Measurements from ENCODE around the gene SEC22C.

Gene SEC22C

DNA sequence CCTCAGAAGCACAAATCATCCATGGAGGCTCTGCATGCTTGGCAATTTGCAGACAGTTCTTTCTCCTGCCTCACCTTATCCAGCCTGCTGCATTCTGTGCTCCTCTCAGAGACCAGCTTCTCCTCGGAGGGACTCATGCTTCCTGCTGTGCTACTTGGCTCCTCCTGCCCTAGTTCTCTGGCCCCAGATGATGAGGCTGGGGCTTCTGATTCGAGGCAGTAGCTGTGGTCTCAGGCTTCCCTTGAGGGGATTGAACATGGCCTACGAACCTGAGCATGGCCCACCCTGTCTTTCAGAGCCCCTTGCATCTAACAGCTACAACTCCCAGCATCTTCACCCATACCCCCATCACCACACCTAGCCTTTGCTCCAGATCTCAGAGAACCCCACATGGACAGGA, 72.7 kb downstream of the SEC22C start:
- H3K79me1 ChIP-seq (ENCODE audit: low read length), result no peaks in the 10 kb centered on the region
- no peak overlapping the region for H4K12ac ChIP-seq (ENCODE audit: low read depth, low read length)
- no peak overlapping the region for H3K9ac ChIP-seq (ENCODE audit: low read length)
- whole genome bisulfite sequencing (ENCODE audit: extremely low coverage, insufficient coverage, insufficient read length), result no CpG with 5 or more reads among the region's 3 CpGs
- H3K36me3 ChIP-seq (ENCODE audit: control insufficient read depth in 1 of 2, insufficient read depth in 2 of 2, low read length in 2 of 2), result no peaks in the 10 kb centered on the region
- H2BK12ac ChIP-seq (ENCODE audit: low read length), result no peak overlapping the region
- no peak overlapping the region for H2BK120ac ChIP-seq (ENCODE audit: insufficient read depth, low read length, poor library complexity)
- H3K27ac ChIP-seq (ENCODE audit: low read depth, low read length), result no peak overlapping the region
- H4K91ac ChIP-seq (ENCODE audit: low read depth, low read length), result no peak overlapping the region
- no peak overlapping the region for H2AFZ ChIP-seq (ENCODE audit: insufficient read depth, low read length, poor library complexity)
- H3K14ac ChIP-seq (ENCODE audit: low read length), result no peak overlapping the region
- H2AK5ac ChIP-seq (ENCODE audit: low read length), result no peak overlapping the region
- no peaks in the 10 kb centered on the region for H3K27me3 ChIP-seq (ENCODE audit: insufficient read depth, low read length)
- DNase-seq, result no peak
- H3K4me1 ChIP-seq (ENCODE audit: control insufficient read depth in 1 of 2, insufficient read depth in 2 of 2, low read length in 2 of 2), result peaks cover 5 to 6% of the 10 kb centered on the region in 2 experiments
- no peaks in the 10 kb centered on the region for H3K79me2 ChIP-seq (ENCODE audit: control insufficient read depth, insufficient read depth, low read length, poor library complexity)
- no peak overlapping the region for H2BK5ac ChIP-seq (ENCODE audit: low read depth, low read length, poor library complexity)
- no peak overlapping the region for H3K4ac ChIP-seq (ENCODE audit: low read depth, low read length)
- no peak overlapping the region for H3K23ac ChIP-seq (ENCODE audit: low read length)
- H3K4me3 ChIP-seq (ENCODE audit: low read depth, low read length), result no peak overlapping the region
- H3K18ac ChIP-seq (ENCODE audit: low read length), result no peak overlapping the region
- H3K4me2 ChIP-seq (ENCODE audit: low read length), result no peak overlapping the region
- H3K9me3 ChIP-seq (ENCODE audit: insufficient read depth, low read depth, low read length), result no peaks in the 10 kb centered on the region
- H4K8ac ChIP-seq (ENCODE audit: low read depth, low read length), result no peak overlapping the region

DNA sequence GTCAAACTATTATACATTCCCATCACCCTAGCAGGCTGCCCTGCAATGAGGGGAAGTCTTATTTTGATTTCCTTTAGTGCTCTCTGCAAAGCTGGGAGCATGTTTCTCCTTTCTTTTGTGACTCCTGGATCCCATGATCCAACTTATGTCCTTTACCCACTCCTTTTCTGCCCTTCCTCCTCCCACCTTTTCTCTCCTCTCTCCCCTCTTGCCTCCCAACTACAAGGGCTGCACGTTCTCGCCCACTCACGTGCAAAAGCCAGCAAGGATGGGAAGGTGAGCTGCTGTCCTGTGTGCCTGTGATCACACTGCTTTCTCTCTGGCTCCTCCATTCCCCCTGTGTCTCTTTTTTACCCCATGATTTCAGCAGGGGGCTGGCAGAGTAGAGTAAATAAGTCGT, 73.2 kb downstream of the SEC22C start:
- Histone ChIP-seq H2BK5ac (ENCODE audit: low read depth, low read length, poor library complexity) (no peak overlapping the region), H2BK120ac (ENCODE audit: insufficient read depth, low read length, poor library complexity) (no peak overlapping the region), H3K79me2 (ENCODE audit: control insufficient read depth, insufficient read depth, low read length, poor library complexity) (no peaks in the 10 kb centered on the region), H3K23ac (ENCODE audit: low read length) (no peak overlapping the region), H2AK5ac (ENCODE audit: low read length) (no peak overlapping the region), H3K9ac (ENCODE audit: low read length) (no peak overlapping the region), H3K4me1 (ENCODE audit: control insufficient read depth in 1 of 2, insufficient read depth in 2 of 2, low read length in 2 of 2) (peaks cover 5 to 6% of the 10 kb centered on the region in 2 experiments), H3K4me2 (ENCODE audit: low read length) (no peak overlapping the region), H3K27ac (ENCODE audit: low read depth, low read length) (no peak overlapping the region), H2AFZ (ENCODE audit: insufficient read depth, low read length, poor library complexity) (no peak overlapping the region), H3K9me3 (ENCODE audit: insufficient read depth, low read depth, low read length) (no peaks in the 10 kb centered on the region), H4K12ac (ENCODE audit: low read depth, low read length) (no peak overlapping the region), H3K4ac (ENCODE audit: low read depth, low read length) (no peak overlapping the region), H3K36me3 (ENCODE audit: control insufficient read depth in 1 of 2, insufficient read depth in 2 of 2, low read length in 2 of 2) (no peaks in the 10 kb centered on the region), H3K27me3 (ENCODE audit: insufficient read depth, low read length) (no peaks in the 10 kb centered on the region), H3K14ac (ENCODE audit: low read length) (no peak overlapping the region), H4K91ac (ENCODE audit: low read depth, low read length) (no peak overlapping the region), H3K4me3 (ENCODE audit: low read depth, low read length) (no peak overlapping the region), H3K18ac (ENCODE audit: low read length) (no peak overlapping the region), H2BK12ac (ENCODE audit: low read length) (no peak overlapping the region), H4K8ac (ENCODE audit: low read depth, low read length) (no peak overlapping the region), H3K79me1 (ENCODE audit: low read length) (no peaks in the 10 kb centered on the region)
- DNase-seq, result no peak
- no CpG with 5 or more reads among the region's 4 CpGs for WGBS (ENCODE audit: extremely low coverage, insufficient coverage, insufficient read length)

DNA sequence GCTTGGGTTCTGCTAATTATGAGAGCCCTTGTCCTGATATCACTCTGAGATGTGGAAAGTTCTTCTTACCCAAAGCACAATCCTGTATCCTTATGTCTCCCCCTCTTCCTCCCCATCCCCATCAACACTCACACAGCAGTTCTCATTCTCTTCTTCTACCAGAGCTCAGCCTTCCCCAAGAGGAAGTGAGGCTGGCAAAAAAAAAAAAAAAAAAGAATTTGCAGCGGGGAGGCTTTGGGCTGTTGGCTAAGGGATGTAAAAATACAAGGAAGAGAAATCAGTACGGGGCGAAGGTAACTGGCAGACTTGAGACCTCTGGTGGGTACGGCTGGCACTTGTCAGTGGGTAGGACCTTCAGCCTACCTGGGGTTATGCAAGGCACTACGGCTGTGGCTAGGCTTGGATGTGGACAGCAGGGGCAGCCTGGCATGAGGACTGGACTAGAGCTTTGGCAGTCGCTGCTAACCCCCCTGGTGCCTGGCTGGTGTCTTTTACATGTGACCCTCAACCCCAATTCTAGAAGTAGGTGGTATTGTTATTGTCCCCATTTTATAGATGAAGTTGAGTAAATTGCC, 73.9 kb downstream of the SEC22C start:
- Histone ChIP-seq H3K27ac (ENCODE audit: low read depth, low read length) (no peak overlapping the region), H4K12ac (ENCODE audit: low read depth, low read length) (no peak overlapping the region), H2AFZ (ENCODE audit: insufficient read depth, low read length, poor library complexity) (no peak overlapping the region), H3K79me1 (ENCODE audit: low read length) (peaks cover 2% of the 10 kb centered on the region), H3K9me3 (ENCODE audit: insufficient read depth, low read depth, low read length) (no peaks in the 10 kb centered on the region), H2BK120ac (ENCODE audit: insufficient read depth, low read length, poor library complexity) (no peak overlapping the region), H3K4me1 (ENCODE audit: control insufficient read depth in 1 of 2, insufficient read depth in 2 of 2, low read length in 2 of 2) (peaks cover 7% of the 10 kb centered on the region in 2 experiments), H2AK5ac (ENCODE audit: low read length) (no peak overlapping the region), H4K91ac (ENCODE audit: low read depth, low read length) (no peak overlapping the region), H2BK5ac (ENCODE audit: low read depth, low read length, poor library complexity) (no peak overlapping the region), H3K36me3 (ENCODE audit: control insufficient read depth in 1 of 2, insufficient read depth in 2 of 2, low read length in 2 of 2) (no peaks in the 10 kb centered on the region), H3K79me2 (ENCODE audit: control insufficient read depth, insufficient read depth, low read length, poor library complexity) (no peaks in the 10 kb centered on the region), H3K27me3 (ENCODE audit: insufficient read depth, low read length) (no peaks in the 10 kb centered on the region), H3K14ac (ENCODE audit: low read length) (no peak overlapping the region), H2BK12ac (ENCODE audit: low read length) (no peak overlapping the region), H3K9ac (ENCODE audit: low read length) (no peak overlapping the region), H4K8ac (ENCODE audit: low read depth, low read length) (no peak overlapping the region), H3K4me3 (ENCODE audit: low read depth, low read length) (no peak overlapping the region), H3K4ac (ENCODE audit: low read depth, low read length) (no peak overlapping the region), H3K23ac (ENCODE audit: low read length) (no peak overlapping the region), H3K4me2 (ENCODE audit: low read length) (no peak overlapping the region), H3K18ac (ENCODE audit: low read length) (no peak overlapping the region)
- no peak for DNase-seq
- WGBS (ENCODE audit: extremely low coverage, insufficient coverage, insufficient read length), result no CpG with 5 or more reads among the region's 6 CpGs

DNA sequence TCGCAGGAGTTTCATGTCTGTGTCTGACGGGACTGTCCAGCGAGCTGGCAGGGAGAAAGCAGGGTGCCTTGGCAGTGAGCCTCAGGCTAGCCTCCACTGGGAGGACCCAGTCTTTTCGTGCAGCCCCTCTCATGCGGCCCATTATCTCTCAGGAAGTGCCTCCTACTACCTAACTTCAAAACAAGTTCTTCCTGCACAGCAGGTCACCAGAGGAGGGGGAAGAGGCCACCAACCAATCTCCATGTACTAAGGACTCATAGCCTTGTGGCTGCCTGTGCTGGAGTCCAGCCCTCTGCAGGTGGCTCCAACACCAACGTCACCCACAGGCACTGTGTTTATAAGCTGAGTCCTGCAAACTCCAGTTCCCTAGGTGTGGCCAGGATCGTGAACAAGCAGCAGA, 74.5 kb downstream of the SEC22C start:
- Histone ChIP-seq H2AK5ac (ENCODE audit: low read length) (no peak overlapping the region), H3K4me2 (ENCODE audit: low read length) (no peak overlapping the region), H4K91ac (ENCODE audit: low read depth, low read length) (no peak overlapping the region), H2AFZ (ENCODE audit: insufficient read depth, low read length, poor library complexity) (no peak overlapping the region), H2BK5ac (ENCODE audit: low read depth, low read length, poor library complexity) (no peak overlapping the region), H4K12ac (ENCODE audit: low read depth, low read length) (no peak overlapping the region), H2BK120ac (ENCODE audit: insufficient read depth, low read length, poor library complexity) (no peak overlapping the region), H3K9me3 (ENCODE audit: insufficient read depth, low read depth, low read length) (no peaks in the 10 kb centered on the region), H4K8ac (ENCODE audit: low read depth, low read length) (no peak overlapping the region), H3K4ac (ENCODE audit: low read depth, low read length) (no peak overlapping the region), H3K27me3 (ENCODE audit: insufficient read depth, low read length) (no peaks in the 10 kb centered on the region), H3K23ac (ENCODE audit: low read length) (no peak overlapping the region), H3K4me1 (ENCODE audit: control insufficient read depth in 1 of 2, insufficient read depth in 2 of 2, low read length in 2 of 2) (peaks cover 8% of the 10 kb centered on the region in 2 experiments), H3K79me2 (ENCODE audit: control insufficient read depth, insufficient read depth, low read length, poor library complexity) (no peaks in the 10 kb centered on the region), H3K4me3 (ENCODE audit: low read depth, low read length) (no peak overlapping the region), H3K14ac (ENCODE audit: low read length) (no peak overlapping the region), H3K79me1 (ENCODE audit: low read length) (peaks cover 2% of the 10 kb centered on the region), H3K18ac (ENCODE audit: low read length) (no peak overlapping the region), H2BK12ac (ENCODE audit: low read length) (no peak overlapping the region), H3K36me3 (ENCODE audit: control insufficient read depth in 1 of 2, insufficient read depth in 2 of 2, low read length in 2 of 2) (no peaks in the 10 kb centered on the region), H3K9ac (ENCODE audit: low read length) (no peak overlapping the region), H3K27ac (ENCODE audit: low read depth, low read length) (no peak overlapping the region)
- peak; percentile 8 to 21 for DNase-seq
- WGBS (ENCODE audit: extremely low coverage, insufficient coverage, insufficient read length), result no CpG with 5 or more reads among the region's 7 CpGs

All from trophoblast cell (in vitro differentiated cells and primary cell).